Brain microvascular endothelial cell (primary cell): Measurements from ENCODE around the gene FGF3.
A peak's percentile ranks its signal among the peaks of the same experiment; 100 is the strongest.

Source experiments
- DNase-seq: peaks from one replicate; pipeline ENCODE4 v3.0.0-alpha.2; 2020
- H3K27ac ChIP-seq: fragments of 250-450 bp; sonication (Bioruptor Pico); 2 replicates; pipeline ENCODE4 v1.5.1; 2020; ENCODE audit warnings: mild to moderate bottlenecking, moderate library complexity
- H3K27me3 ChIP-seq: fragments of 250-450 bp; sonication (Bioruptor Pico); replicated peaks from 2 replicates; pipeline ENCODE4 v1.5.1; 2020; ENCODE audit warnings: mild to moderate bottlenecking
- H3K36me3 ChIP-seq: fragments of 250-450 bp; sonication (Bioruptor Pico); replicated peaks from 2 replicates; pipeline ENCODE4 v1.5.1; 2020; ENCODE audit warnings: mild to moderate bottlenecking
- H3K4me3 ChIP-seq: 2 replicates; pipeline ENCODE4 v1.5.1; 2011; ENCODE audit warnings: low read depth, mild to moderate bottlenecking, control low read depth, low read length, moderate library complexity
- CTCF ChIP-seq: IDR thresholded peaks from 2 replicates; pipeline ENCODE4 v1.5.1; 2011; ENCODE audit warnings: low read depth, mild to moderate bottlenecking, moderate library complexity, low read length, control low read depth, inconsistent platforms; ENCODE audit errors: missing control alignments
- in situ Hi-C: cut with HindIII; loops from 2 replicates; pipeline ENCODE4 v1.10.0; 2017; ENCODE audit warnings: low sequenced_read_pairs, low pct_ligation_motif_present

The FGF3 gene

GRCh38 chr11:69841859-69842698, 22.9 kb upstream of the FGF3 start:
- peak; percentile 71 for TF ChIP-seq CTCF
- in situ Hi-C loops, result no loop called here
- no peaks in the 10 kb centered on the region for H3K36me3 ChIP-seq
- H3K4me3 ChIP-seq, result no peak overlapping the region
- no peak for DNase-seq
- no peak overlapping the region for H3K27ac ChIP-seq
- H3K27me3 ChIP-seq, result peaks cover 2% of the 10 kb centered on the region

GRCh38 chr11:69841170-69841858, 22.1 kb upstream of the FGF3 start:
- Histone ChIP-seq H3K27me3 (peaks cover 2% of the 10 kb centered on the region), H3K27ac (no peak overlapping the region), H3K36me3 (no peaks in the 10 kb centered on the region), H3K4me3 (no peak overlapping the region)
- DNase-seq, result no peak
- no peak for TF ChIP-seq CTCF
- in situ Hi-C loops, result no loop called here

- in situ Hi-C loops, result no loop called here
- Histone ChIP-seq H3K36me3 (no peaks in the 10 kb centered on the region), H3K27ac (no peak overlapping the region), H3K4me3 (no peak overlapping the region), H3K27me3 (peaks cover 2% of the 10 kb centered on the region)
- TF ChIP-seq CTCF, result no peak
- no peak for DNase-seq
These were observed 21.4 kb upstream of the FGF3 start for GRCh38 chr11:69840371-69841169.

GRCh38 chr11:69839516-69839915, 20.3 kb upstream of the FGF3 start:
- Histone ChIP-seq H3K36me3 (no peaks in the 10 kb centered on the region), H3K27me3 (peaks cover 2% of the 10 kb centered on the region)

GRCh38 chr11:69837791-69838190, 18.6 kb upstream of the FGF3 start:
- Histone ChIP-seq H3K27me3 (peaks cover 5% of the 10 kb centered on the region), H3K4me3 (no peak overlapping the region), H3K36me3 (no peaks in the 10 kb centered on the region), H3K27ac (no peak overlapping the region)
- no peak for DNase-seq
- TF ChIP-seq CTCF, result no peak
- in situ Hi-C loops, result no loop called here

More at GRCh38 chr11:69839516-69839915, 20.3 kb upstream of the FGF3 start:
- no peak for DNase-seq
- no peak for TF ChIP-seq CTCF
- Histone ChIP-seq H3K27ac (no peak overlapping the region), H3K4me3 (no peak overlapping the region)
- in situ Hi-C loops, result no loop called here
